H1 (cell line): ENCODE measurements around the gene ADAM21. TPM values are rescaled to one million over a fixed set of nuclear protein-coding genes. Genes with fewer than 3 reads are reported as not detected.

Experiments
- ATF2 ChIP-seq: IDR thresholded peaks from 2 replicates; pipeline ENCODE4 v1.6.1; 2012; ENCODE audit warnings: low read length, inconsistent platforms
- CHD7 ChIP-seq: fragments of 300-600 bp; sonication (generic); IDR thresholded peaks from 2 replicates; pipeline ENCODE4 v1.7.1; 2012; ENCODE audit warnings: low read length, moderate library complexity, mild to moderate bottlenecking, inconsistent platforms; ENCODE audit not compliant: insufficient replicate concordance
- HDAC2 ChIP-seq, 2 experiments: fragments of 300-600 bp in 1 of 2; sonication (generic) in 1 of 2; IDR thresholded peaks; 2 replicates each; pipeline ENCODE4 v1.6.1; 2011 to 2012; ENCODE audit warnings: low read depth in 2 of 2, low read length in 2 of 2, mild to moderate bottlenecking in 2 of 2, moderate library complexity in 2 of 2, borderline replicate concordance in 1 of 2, inconsistent platforms in 1 of 2
- PHF8 ChIP-seq: fragments of 200-600 bp; sonication (generic); conservative IDR thresholded peaks from 2 replicates; pipeline ENCODE4 v1.7.1; 2012; ENCODE audit warnings: low read depth, mild to moderate bottlenecking, inconsistent platforms, low read length, moderate library complexity
- SP1 ChIP-seq: IDR thresholded peaks from 2 replicates; pipeline ENCODE4 v1.6.1; 2011; ENCODE audit warnings: low read depth, low read length
- TAF7 ChIP-seq: optimal IDR thresholded peaks from 2 replicates; pipeline ENCODE3; 2011; ENCODE audit warnings: low read depth, mild to moderate bottlenecking, inconsistent platforms, low read length, moderate library complexity, borderline replicate concordance
- TBP ChIP-seq: IDR thresholded peaks from 2 replicates; pipeline ENCODE4 v1.6.1; 2011; ENCODE audit warnings: low read depth, low read length, improper control_type of control experiment
- TCF12 ChIP-seq: IDR thresholded peaks from 2 replicates; pipeline ENCODE4 v1.6.1; 2011; ENCODE audit warnings: low read depth, mild to moderate bottlenecking, low read length
- polyA plus RNA-seq, 7 experiments: library from polyadenylated mRNA; depleted of rRNA in 3 of 7; stranded (reverse) in 5 of 7; unstranded in 2 of 7; fragments of >200 nt in 5 of 7; fragments of 200-250 nt in 2 of 7; gene quantifications; 1 replicate in 5 of 7; 2 replicates in 1 of 7; 4 replicates in 1 of 7; pipeline versions ENCODE4 v1.2.1 to v1.2.3, GENCODE V29; 2011 to 2013; ENCODE audit warnings: missing spikeins in 2 of 7, mixed read lengths in 2 of 7
- total RNA-seq: library from RNA; stranded (reverse); fragmentation: NEBNext Ultra II Directional; extraction: Animal tissue kit (Norgen Biotek cat#: 25700); gene quantifications from 2 replicates; pipeline ENCODE4 v1.2.1, GENCODE V29; 2021

ADAM21 gene
- total and polyA plus RNA-seq, 2 of the 8 experiments (the other 6 are each of a cell fraction or from before 2014, with no cell fraction given) = 0.09 TPM; not detected in 1

GRCh38 chr14:70416725-70417349 is 35.1 kb upstream of the ADAM21 start, which contains the start of gene SYNJ2BP (continued):
- TF ChIP-seq CHD7 (no peak), SP1 (no peak), ATF2 (no peak), TBP (peak; percentile 58; the same call in 1 of the 2 replicates), PHF8 (peak; percentile 78), TAF7 (peak; percentile 56), HDAC2 (IDR thresholded peaks at IDR 0.05; ENCODE audit: borderline replicate concordance in 1 of 2, low read depth in 2 of 2, low read length in 2 of 2) (peak; percentile 61 to 86; a peak in 1 of 4 replicates), TCF12 (no peak)
